Astrocyte of the spinal cord (primary cell): ENCODE results near the gene CASP14.

Source experiments
- DNase-seq: peaks from one replicate; pipeline ENCODE4 v3.0.0; 2011; ENCODE audit warnings: low read depth, low spot score
- H3K4me3 ChIP-seq: 2 replicates; pipeline ENCODE4 v1.5.1; 2011; ENCODE audit warnings: low read depth, mild to moderate bottlenecking, low read length, moderate library complexity
- in situ Hi-C: cut with HindIII; loops from 2 replicates; pipeline ENCODE4 v1.10.0; 2017; ENCODE audit warnings: low sequenced_read_pairs
- TF ChIP-seq, protein P1 (sequence below): IDR thresholded peaks from 2 replicates; pipeline ENCODE4 v1.5.1; 2012; ENCODE audit warnings: low read depth, mild to moderate bottlenecking, low read length, inconsistent platforms

Gene CASP14

DNA sequence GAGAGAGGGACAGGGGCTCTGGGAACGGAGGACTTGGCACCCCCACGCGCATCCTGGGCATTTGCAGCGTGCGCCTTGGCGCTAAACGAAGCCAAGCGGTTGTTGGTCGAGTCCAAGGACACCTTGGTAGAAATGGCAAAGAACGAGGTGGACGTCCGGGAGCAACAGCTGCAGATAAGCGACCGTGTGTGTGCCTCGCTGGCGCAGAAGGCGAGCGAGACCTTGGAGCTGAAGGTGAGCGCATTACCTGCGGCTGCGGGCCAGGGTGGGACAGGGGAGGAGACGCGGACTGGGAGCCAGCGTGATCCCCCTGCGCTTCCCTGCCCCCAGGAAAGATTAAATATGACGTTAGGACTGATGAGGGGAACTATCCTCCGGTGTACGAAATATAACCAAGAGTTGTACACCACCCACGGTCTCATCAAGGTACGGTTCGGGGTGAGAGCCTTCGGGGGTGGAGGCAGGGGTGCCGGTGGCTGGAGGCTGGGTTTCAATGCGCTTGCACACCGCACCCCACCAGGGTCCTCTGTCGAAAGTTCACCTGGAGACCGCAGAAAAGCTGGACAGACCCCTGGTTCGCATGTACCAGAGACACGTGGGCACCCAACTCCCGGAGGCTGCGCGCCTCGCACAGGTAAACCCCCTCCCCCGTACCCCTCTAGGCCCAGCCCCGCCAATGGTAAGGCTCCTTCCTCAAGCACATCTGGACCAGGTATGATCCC, 27.8 kb upstream of the CASP14 start:
- H3K4me3 ChIP-seq, result no peak overlapping the region
- in situ Hi-C loops, result no loop called here
- no peak for DNase-seq
- TF ChIP-seq, protein P1, sequence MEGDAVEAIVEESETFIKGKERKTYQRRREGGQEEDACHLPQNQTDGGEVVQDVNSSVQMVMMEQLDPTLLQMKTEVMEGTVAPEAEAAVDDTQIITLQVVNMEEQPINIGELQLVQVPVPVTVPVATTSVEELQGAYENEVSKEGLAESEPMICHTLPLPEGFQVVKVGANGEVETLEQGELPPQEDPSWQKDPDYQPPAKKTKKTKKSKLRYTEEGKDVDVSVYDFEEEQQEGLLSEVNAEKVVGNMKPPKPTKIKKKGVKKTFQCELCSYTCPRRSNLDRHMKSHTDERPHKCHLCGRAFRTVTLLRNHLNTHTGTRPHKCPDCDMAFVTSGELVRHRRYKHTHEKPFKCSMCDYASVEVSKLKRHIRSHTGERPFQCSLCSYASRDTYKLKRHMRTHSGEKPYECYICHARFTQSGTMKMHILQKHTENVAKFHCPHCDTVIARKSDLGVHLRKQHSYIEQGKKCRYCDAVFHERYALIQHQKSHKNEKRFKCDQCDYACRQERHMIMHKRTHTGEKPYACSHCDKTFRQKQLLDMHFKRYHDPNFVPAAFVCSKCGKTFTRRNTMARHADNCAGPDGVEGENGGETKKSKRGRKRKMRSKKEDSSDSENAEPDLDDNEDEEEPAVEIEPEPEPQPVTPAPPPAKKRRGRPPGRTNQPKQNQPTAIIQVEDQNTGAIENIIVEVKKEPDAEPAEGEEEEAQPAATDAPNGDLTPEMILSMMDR, result no peak

DNA sequence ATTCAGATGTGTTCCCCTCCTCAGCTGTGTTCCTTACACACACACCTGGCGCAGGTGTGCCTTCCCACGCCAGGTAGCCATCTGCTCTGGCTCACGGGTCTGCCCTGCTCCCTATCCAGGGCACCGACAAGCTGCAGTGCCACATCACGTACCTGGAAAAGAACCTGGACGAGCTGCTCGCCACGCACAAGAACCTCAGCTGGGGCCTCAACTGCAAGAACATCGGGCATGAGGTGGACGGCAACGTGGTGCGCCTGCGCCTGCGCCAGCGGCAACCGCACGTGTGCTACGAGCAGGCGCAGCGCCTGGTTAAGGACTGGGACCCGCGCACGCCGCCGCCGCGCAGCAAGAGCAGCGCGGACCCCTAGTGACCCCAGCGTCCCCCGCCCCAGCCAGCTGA, 26.5 kb upstream of the CASP14 start:
- TF ChIP-seq, protein P1, result no peak
- DNase-seq, result no peak
- H3K4me3 ChIP-seq, result no peak overlapping the region
- in situ Hi-C loops, result no loop called here

DNA sequence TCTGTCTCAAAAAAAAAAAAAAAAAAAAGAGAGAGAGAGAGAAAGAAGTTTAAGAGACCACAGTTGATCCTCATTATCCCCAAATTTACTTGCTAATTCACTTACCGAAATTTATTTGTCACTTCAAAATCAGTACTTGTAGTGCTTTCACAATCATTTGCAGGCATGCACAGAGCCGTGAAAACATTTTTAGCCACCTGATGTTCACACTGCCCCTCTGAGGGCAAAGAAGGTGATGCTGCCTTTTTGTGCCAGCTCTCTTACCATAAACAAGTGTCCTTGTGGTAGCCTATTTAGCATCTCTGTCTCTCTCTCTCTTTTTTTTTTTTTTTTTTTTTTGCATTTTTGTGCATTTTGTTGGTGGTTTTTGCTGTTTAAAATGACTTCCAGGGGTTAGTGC, 24.1 kb upstream of the CASP14 start:
- no peak overlapping the region for H3K4me3 ChIP-seq
- TF ChIP-seq, protein P1, result no peak
- in situ Hi-C loops, result no loop called here
- DNase-seq, result no peak

DNA sequence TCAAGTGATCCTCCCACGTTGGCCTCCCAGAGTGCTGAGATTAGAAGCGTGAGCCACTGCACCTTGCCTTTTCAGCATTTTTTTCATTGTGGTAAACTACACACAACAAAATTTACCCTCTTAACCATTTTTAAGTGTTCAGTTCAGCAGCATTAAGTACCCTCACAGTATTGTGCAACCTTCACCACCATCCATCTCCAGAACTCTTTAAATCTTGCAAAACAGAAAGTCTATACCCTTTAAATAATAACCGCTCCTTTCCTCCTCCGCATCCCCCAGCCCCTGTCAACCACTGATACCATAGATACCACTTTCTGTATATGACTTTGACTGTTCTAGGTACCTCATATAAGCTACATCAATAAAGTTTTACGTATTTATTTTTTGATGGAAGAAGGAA, 20.8 kb upstream of the CASP14 start:
- TF ChIP-seq, protein P1, result no peak
- in situ Hi-C loops, result no loop called here
- DNase-seq, result no peak
- H3K4me3 ChIP-seq, result no peak overlapping the region

DNA sequence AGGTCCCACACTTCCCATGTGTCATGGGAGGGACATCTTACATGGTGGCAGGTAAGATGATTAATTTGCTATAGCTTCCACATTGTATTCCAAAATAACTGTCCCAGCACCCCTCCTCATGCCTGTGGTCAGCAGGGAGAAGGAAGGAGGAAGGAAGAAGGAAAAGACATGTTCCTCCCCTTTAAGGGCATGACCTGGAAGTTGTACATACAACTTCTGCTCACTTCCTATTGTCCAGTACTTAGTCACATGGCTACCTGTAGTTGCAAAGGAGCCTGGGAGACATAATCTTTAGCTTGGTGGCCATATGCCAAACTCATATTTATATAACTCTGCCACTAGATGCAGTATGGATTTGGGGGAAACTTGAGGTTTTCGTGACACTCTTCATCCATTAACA, 17.6 kb upstream of the CASP14 start:
- DNase-seq, result no peak
- H3K4me3 ChIP-seq, result no peak overlapping the region
- in situ Hi-C loops, result no loop called here
- TF ChIP-seq, protein P1, result no peak

DNA sequence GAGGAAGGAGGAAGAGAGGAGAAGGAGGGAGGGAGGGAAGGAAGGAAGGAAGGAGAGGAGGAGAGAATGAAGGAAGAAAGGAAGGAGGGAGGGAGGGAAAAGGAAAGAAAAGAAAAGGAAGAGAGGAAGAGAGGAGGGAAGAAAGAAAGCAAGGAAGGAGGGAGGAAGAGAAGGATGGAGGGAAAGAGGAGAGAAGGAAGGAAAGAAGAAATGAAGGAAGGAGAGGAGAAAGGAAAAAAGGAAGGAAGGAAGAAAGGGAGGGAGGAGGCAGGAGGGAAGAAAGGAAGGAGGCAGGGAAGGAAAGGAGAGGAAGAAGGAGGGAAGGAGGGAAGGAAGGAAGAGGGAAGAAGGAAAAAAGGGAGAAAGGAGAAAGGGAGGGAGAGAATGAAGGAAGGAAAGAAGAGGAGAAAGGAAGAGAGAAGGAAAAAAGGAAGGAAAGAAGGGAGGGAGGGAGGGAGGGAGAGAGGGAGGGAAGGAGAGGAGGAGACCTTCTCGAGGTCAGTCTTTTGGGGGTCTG, 13.4 kb upstream of the CASP14 start:
- in situ Hi-C loops, result no loop called here

More for the DNA sequence above, 13.4 kb upstream of the CASP14 start:
- DNase-seq, result no peak
- no peak overlapping the region for H3K4me3 ChIP-seq
- TF ChIP-seq, protein P1, result no peak
